ENCODE measurements around the gene MIER3. TPM values are rescaled to one million over a fixed set of nuclear protein-coding genes. Genes with fewer than 3 reads are reported as not detected.
A peak's percentile ranks its signal among the peaks of the same experiment; 100 is the strongest.

Gene MIER3
- polyA plus RNA-seq, 1 of the 3 experiments (the other 2 are of a cell fraction) = 3.8 TPM

GRCh38 chr5:56963246-56963645, 11.3 kb upstream of the MIER3 start (continued):
- TF ChIP-seq CTCF (IDR thresholded peaks at IDR 0.05) (no peak), NRF1 (IDR thresholded peaks at IDR 0.05; ENCODE audit: low read depth, low read length) (no peak)

- 10% methylated on average over 2 of the region's 2 CpGs for WGBS (ENCODE audit: low lambda C conversion rate)
- Histone ChIP-seq H3K27ac (ENCODE audit: low read depth in 2 of 2, low read length in 1 of 2) (no peak overlapping the region), H4K20me1 (ENCODE audit: insufficient read depth) (no peaks in the 10 kb centered on the region), H3K9me3 (no peaks in the 10 kb centered on the region), H3K4me3 (ENCODE audit: low read depth in 2 of 2, low read length in 1 of 2) (no peak overlapping the region), H3K36me3 (replicated peaks in 1 of 2; ENCODE audit: control insufficient read depth in 1 of 2, insufficient read depth in 2 of 2, low read length in 1 of 2) (no peaks in the 10 kb centered on the region), H3K4me1 (ENCODE audit: control insufficient read depth in 1 of 2, insufficient read depth in 2 of 2, low read depth in 1 of 2, low read length in 1 of 2) (peaks cover 0 to 5% of the 10 kb centered on the region in 2 experiments; a peak in 2 of 4 replicates), H3K79me2 (ENCODE audit: insufficient read depth) (no peaks in the 10 kb centered on the region), H3K9me2 (no peaks in the 10 kb centered on the region), H3K27me3 (ENCODE audit: insufficient read depth) (peaks cover 33% of the 10 kb centered on the region; the same call in 1 of the 2 replicates), H2AFZ (ENCODE audit: low read depth) (no peak overlapping the region), H3F3A (replicated peaks; ENCODE audit: insufficient read depth) (no peaks in the 10 kb centered on the region), H3K4me2 (no peak overlapping the region), H3K9ac (no peak overlapping the region)
- TF ChIP-seq FOSL2 (IDR thresholded peaks at IDR 0.05; ENCODE audit: borderline replicate concordance, low read depth) = no peak
- no peak for TF ChIP-seq EZH2phosphoT487 (IDR thresholded peaks at IDR 0.05; ENCODE audit: borderline replicate concordance, low read depth)
- no peak for TF ChIP-seq CHD2 (IDR thresholded peaks at IDR 0.05; ENCODE audit: low read length, partially characterized antibody)
- TF ChIP-seq MXI1 (IDR thresholded peaks at IDR 0.05; ENCODE audit: low read depth, low read length) = no peak
- TF ChIP-seq GATA2 (CRISPR knock-in tag; IDR thresholded peaks at IDR 0.05) = no peak
- no peak for TF ChIP-seq TEAD4 (IDR thresholded peaks at IDR 0.05; ENCODE audit: borderline replicate concordance, insufficient read depth)
- TF ChIP-seq GABPA (IDR thresholded peaks at IDR 0.05; ENCODE audit: low read depth) = no peak
- ChIA-PET CTCF (no interaction called here), POLR2A (no interaction called here)
- DNase-seq = peak; percentile 39
Observed at GRCh38 chr5:56962286-56962685, 10.4 kb upstream of the MIER3 start.

GRCh38 chr5:56961746-56962145, 9.8 kb upstream of the MIER3 start:
- Histone ChIP-seq H3F3A (replicated peaks; ENCODE audit: insufficient read depth) (no peaks in the 10 kb centered on the region), H3K9ac (no peak overlapping the region), H3K4me3 (ENCODE audit: low read depth in 2 of 2, low read length in 1 of 2) (no peak overlapping the region), H4K20me1 (ENCODE audit: insufficient read depth) (no peaks in the 10 kb centered on the region), H3K9me3 (no peaks in the 10 kb centered on the region), H3K79me2 (ENCODE audit: insufficient read depth) (no peaks in the 10 kb centered on the region), H3K36me3 (replicated peaks in 1 of 2; ENCODE audit: control insufficient read depth in 1 of 2, insufficient read depth in 2 of 2, low read length in 1 of 2) (no peaks in the 10 kb centered on the region), H3K27me3 (ENCODE audit: insufficient read depth) (peaks cover 33% of the 10 kb centered on the region; the same call in 1 of the 2 replicates), H2AFZ (ENCODE audit: low read depth) (no peak overlapping the region), H3K27ac (ENCODE audit: low read depth in 2 of 2, low read length in 1 of 2) (no peak overlapping the region), H3K4me1 (ENCODE audit: control insufficient read depth in 1 of 2, insufficient read depth in 2 of 2, low read depth in 1 of 2, low read length in 1 of 2) (peaks cover 0 to 5% of the 10 kb centered on the region in 2 experiments; a peak in 2 of 4 replicates), H3K9me2 (no peaks in the 10 kb centered on the region), H3K4me2 (no peak overlapping the region)
- TF ChIP-seq ELF1 (IDR thresholded peaks at IDR 0.05) (no peak), PBX3 (IDR thresholded peaks at IDR 0.05) (no peak), NRF1 (IDR thresholded peaks at IDR 0.05; ENCODE audit: low read depth, low read length) (no peak), EZH2phosphoT487 (IDR thresholded peaks at IDR 0.05; ENCODE audit: borderline replicate concordance, low read depth) (no peak)
- ChIA-PET POLR2A (no interaction called here), CTCF (no interaction called here)
- DNase-seq = no peak
- 83% methylated on average over 6 of the region's 6 CpGs for WGBS (ENCODE audit: low lambda C conversion rate)
